DMS 273 (cell line): ENCODE measurements around the gene CSF2.

Experiments used
- DNase-seq: peaks from one replicate; lab custom pipeline; 2025; ENCODE audit not compliant: unreplicated experiment; lab: John Stamatoyannopoulos, UW

CSF2 gene

GRCh38 chr5:132086277-132086794, 12.7 kb downstream of the CSF2 start:
- peak; percentile 97 for DNase-seq

- DNase-seq: peak; percentile 67
Measured at GRCh38 chr5:132087176-132087575, 13.6 kb downstream of the CSF2 start.

- no peak for DNase-seq
Measured at GRCh38 chr5:132087661-132088060, 14.1 kb downstream of the CSF2 start.

- DNase-seq: no peak
Measured at GRCh38 chr5:132089363-132089762, 15.8 kb downstream of the CSF2 start.

GRCh38 chr5:132090107-132090506, 16.5 kb downstream of the CSF2 start:
- DNase-seq: peak; percentile 96

- peak; percentile 81 for DNase-seq
Measured at GRCh38 chr5:132093271-132093670, 19.7 kb downstream of the CSF2 start.

GRCh38 chr5:132094393-132095076, 20.9 kb downstream of the CSF2 start:
- no peak for DNase-seq

- no peak for DNase-seq
Measured at GRCh38 chr5:132095077-132095410, 21.5 kb downstream of the CSF2 start.

GRCh38 chr5:132095424-132095972, 21.9 kb downstream of the CSF2 start:
- DNase-seq: no peak

GRCh38 chr5:132096904-132097303, 23.3 kb downstream of the CSF2 start:
- no peak for DNase-seq

- no peak for DNase-seq
Measured at GRCh38 chr5:132098151-132098594, 24.6 kb downstream of the CSF2 start.

GRCh38 chr5:132098621-132099020, 25.0 kb downstream of the CSF2 start:
- no peak for DNase-seq

- DNase-seq: no peak
Measured at GRCh38 chr5:132099076-132099748, 25.6 kb downstream of the CSF2 start.

GRCh38 chr5:132099905-132100304, 26.3 kb downstream of the CSF2 start:
- no peak for DNase-seq

GRCh38 chr5:132100672-132101261, 27.2 kb downstream of the CSF2 start:
- no peak for DNase-seq

GRCh38 chr5:132101385-132101880, 27.8 kb downstream of the CSF2 start:
- DNase-seq: no peak

- DNase-seq: no peak
Measured at GRCh38 chr5:132102101-132102701, 28.6 kb downstream of the CSF2 start.

GRCh38 chr5:132102944-132103331, 29.3 kb downstream of the CSF2 start:
- no peak for DNase-seq

- peak; percentile 56 for DNase-seq
Measured at GRCh38 chr5:132103332-132103951, 29.9 kb downstream of the CSF2 start.

- peak; percentile 22 for DNase-seq
Measured at GRCh38 chr5:132103969-132104391, 30.4 kb downstream of the CSF2 start.

- DNase-seq: no peak
Measured at GRCh38 chr5:132104556-132104955, 31.0 kb downstream of the CSF2 start.
